Ishikawa (cell line): ENCODE results near the gene TMEM131.

Experiments
- CEBPB ChIP-seq: IDR thresholded peaks from 2 replicates; pipeline ENCODE4 v1.6.1; 2012
- CREB1 ChIP-seq: IDR thresholded peaks from 2 replicates; pipeline ENCODE4 v1.6.1; 2012; ENCODE audit warnings: low read depth
- EGR1 ChIP-seq: IDR thresholded peaks from 2 replicates; pipeline ENCODE4 v1.6.1; 2012
- EP300 ChIP-seq: IDR thresholded peaks from 2 replicates; pipeline ENCODE4 v1.6.1; 2012; ENCODE audit warnings: borderline replicate concordance
- FOXM1 ChIP-seq: IDR thresholded peaks from 2 replicates; pipeline ENCODE4 v1.6.1; 2012; ENCODE audit warnings: low read depth, borderline replicate concordance
- NFIC ChIP-seq: IDR thresholded peaks from 2 replicates; pipeline ENCODE4 v1.6.1; 2012
- RAD21 ChIP-seq: IDR thresholded peaks from 2 replicates; pipeline ENCODE4 v1.6.1; 2012; ENCODE audit warnings: low read depth
- TAF1 ChIP-seq: IDR thresholded peaks from 2 replicates; pipeline ENCODE4 v1.6.1; 2012; ENCODE audit warnings: low read depth, mild to moderate bottlenecking
- YY1 ChIP-seq: IDR thresholded peaks from 2 replicates; pipeline ENCODE4 v1.6.1; 2012; ENCODE audit warnings: low read depth
- ZBTB7A ChIP-seq: IDR thresholded peaks from 2 replicates; pipeline ENCODE4 v1.6.1; 2012; ENCODE audit warnings: low read depth
- TF ChIP-seq, protein P1 (sequence below): IDR thresholded peaks from 2 replicates; pipeline ENCODE4 v1.6.1; 2012
- TF ChIP-seq, protein P2 (sequence below): IDR thresholded peaks from 2 replicates; pipeline ENCODE4 v1.6.1; 2012; ENCODE audit warnings: low read depth, mild to moderate bottlenecking
- TF ChIP-seq, protein P3 (sequence below): IDR thresholded peaks from 2 replicates; pipeline ENCODE4 v1.6.1; 2012

DNA sequence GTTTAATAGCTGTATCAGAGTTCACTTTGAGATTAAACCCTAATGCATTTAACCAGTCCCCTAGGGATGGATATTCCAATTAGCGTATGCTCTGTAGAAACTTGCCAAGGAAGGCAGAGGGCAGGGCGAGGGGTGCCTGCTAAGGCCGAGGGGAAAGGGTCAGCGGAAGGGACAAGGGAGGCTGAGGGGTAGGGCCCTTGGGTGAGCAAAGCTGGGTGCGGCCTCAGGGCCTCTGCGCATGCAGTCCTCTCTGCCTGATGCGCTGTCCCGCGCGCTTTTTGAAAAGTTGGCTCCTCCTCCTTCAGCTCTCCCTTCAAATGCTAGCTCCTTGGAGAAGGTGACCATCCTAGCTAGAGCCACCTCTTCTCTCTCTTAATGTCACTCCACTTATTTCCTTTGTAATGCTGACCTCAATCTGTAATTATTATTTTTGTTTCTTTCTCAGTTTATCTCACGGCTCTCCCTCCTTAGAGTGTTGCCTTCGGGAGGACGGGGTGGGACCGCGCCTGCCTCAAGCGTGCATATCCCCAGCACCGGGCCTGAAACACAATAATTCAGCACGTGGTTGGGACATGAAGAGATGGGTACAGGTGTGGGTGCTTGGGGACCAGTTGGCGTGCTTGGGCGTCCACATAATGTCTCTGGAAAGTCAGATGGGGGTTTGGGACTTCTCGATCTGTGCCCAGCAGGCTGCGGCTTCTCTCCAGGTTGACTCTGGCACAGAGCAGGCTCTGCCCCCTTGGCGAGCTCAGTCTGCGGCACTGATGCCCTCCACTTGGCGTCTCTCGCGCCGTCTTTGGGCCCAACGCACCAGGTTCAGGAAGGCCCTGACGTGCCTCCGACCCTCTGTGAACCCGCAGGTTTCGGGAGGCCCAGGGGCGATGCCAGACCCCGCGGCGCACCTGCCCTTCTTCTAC lies 272.3 kb downstream of the TMEM131 start:
- TF ChIP-seq CREB1 (no peak), EGR1 (no peak), CEBPB (no peak), NFIC (no peak), RAD21 (no peak), YY1 (no peak), FOXM1 (no peak), EP300 (no peak), TAF1 (no peak), ZBTB7A (no peak)
- TF ChIP-seq, protein P1, sequence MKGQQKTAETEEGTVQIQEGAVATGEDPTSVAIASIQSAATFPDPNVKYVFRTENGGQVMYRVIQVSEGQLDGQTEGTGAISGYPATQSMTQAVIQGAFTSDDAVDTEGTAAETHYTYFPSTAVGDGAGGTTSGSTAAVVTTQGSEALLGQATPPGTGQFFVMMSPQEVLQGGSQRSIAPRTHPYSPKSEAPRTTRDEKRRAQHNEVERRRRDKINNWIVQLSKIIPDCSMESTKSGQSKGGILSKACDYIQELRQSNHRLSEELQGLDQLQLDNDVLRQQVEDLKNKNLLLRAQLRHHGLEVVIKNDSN: no peak
- TF ChIP-seq, protein P2, sequence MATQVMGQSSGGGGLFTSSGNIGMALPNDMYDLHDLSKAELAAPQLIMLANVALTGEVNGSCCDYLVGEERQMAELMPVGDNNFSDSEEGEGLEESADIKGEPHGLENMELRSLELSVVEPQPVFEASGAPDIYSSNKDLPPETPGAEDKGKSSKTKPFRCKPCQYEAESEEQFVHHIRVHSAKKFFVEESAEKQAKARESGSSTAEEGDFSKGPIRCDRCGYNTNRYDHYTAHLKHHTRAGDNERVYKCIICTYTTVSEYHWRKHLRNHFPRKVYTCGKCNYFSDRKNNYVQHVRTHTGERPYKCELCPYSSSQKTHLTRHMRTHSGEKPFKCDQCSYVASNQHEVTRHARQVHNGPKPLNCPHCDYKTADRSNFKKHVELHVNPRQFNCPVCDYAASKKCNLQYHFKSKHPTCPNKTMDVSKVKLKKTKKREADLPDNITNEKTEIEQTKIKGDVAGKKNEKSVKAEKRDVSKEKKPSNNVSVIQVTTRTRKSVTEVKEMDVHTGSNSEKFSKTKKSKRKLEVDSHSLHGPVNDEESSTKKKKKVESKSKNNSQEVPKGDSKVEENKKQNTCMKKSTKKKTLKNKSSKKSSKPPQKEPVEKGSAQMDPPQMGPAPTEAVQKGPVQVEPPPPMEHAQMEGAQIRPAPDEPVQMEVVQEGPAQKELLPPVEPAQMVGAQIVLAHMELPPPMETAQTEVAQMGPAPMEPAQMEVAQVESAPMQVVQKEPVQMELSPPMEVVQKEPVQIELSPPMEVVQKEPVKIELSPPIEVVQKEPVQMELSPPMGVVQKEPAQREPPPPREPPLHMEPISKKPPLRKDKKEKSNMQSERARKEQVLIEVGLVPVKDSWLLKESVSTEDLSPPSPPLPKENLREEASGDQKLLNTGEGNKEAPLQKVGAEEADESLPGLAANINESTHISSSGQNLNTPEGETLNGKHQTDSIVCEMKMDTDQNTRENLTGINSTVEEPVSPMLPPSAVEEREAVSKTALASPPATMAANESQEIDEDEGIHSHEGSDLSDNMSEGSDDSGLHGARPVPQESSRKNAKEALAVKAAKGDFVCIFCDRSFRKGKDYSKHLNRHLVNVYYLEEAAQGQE: no peak
- TF ChIP-seq, protein P3, sequence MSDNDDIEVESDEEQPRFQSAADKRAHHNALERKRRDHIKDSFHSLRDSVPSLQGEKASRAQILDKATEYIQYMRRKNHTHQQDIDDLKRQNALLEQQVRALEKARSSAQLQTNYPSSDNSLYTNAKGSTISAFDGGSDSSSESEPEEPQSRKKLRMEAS: no peak
